Measurements from ENCODE around the gene XCL2.

Gene XCL2

DNA sequence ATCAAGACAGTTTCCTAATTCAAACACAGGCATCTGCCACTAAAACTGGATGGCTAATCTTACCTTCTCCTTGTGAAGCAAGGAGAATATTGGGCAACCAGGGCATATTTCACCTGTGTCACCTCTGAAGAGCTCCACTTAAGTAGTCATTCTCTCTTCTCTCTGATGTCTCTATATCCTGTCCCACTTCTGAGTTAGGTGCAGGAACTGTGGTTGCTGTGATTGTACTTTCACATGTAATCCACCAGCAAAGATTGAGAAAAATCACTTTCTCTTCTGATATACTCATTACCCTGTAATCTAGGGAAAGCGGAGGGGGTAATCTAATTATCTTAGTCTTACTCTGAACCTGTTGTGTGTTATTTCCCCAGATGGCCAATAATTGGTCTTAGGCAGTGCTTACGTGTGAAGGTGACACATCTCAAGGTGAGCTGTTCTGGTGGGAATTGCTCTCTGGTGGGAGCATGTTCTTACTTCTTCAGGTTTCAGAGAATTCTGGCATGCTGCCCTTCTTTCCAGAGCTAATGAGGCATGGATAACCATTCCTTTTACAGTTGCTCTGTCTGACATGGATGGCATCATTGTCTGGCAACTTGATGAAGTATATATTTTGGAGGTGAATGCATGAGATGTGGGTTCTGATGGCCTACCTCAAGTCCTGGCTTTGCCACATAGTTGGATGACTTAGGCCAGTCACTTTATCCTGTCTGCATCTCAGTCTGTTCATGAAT is 12.0 kb downstream of the XCL2 start:
- ChIA-PET POLR2A (no interaction called here), CTCF (interaction anchor here (1.5 kb wide), 1 partner anchor 8 kb away, joined by 4 read pairs; no protein-coding TSS in a partner anchor)
- DNase-seq (ENCODE audit: extremely low spot score), result no peak
- TF ChIP-seq, protein P1, sequence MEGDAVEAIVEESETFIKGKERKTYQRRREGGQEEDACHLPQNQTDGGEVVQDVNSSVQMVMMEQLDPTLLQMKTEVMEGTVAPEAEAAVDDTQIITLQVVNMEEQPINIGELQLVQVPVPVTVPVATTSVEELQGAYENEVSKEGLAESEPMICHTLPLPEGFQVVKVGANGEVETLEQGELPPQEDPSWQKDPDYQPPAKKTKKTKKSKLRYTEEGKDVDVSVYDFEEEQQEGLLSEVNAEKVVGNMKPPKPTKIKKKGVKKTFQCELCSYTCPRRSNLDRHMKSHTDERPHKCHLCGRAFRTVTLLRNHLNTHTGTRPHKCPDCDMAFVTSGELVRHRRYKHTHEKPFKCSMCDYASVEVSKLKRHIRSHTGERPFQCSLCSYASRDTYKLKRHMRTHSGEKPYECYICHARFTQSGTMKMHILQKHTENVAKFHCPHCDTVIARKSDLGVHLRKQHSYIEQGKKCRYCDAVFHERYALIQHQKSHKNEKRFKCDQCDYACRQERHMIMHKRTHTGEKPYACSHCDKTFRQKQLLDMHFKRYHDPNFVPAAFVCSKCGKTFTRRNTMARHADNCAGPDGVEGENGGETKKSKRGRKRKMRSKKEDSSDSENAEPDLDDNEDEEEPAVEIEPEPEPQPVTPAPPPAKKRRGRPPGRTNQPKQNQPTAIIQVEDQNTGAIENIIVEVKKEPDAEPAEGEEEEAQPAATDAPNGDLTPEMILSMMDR (IDR thresholded peaks at IDR 0.05; ENCODE audit: control extremely low read depth, extremely low read depth, low read depth, missing control alignments), result no peak

DNA sequence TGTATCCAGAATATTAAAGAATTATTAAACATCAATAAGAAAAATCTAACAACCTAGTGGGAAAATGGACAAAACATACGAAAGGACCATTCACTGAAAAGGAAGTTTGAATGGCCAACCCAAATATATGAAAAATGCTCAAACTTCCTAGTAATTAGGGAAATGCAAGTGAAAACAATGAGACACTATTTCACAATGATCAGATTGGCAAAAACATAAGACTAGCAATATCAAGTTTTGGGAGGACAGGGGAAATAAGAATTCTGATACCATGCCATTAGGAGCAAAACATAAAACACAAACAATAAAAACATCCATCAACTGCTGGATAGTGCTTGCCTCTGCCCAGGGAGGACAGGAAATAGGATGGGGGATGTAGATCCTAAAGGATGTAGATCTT is 14.3 kb downstream of the XCL2 start:
- no peak for DNase-seq (ENCODE audit: extremely low spot score)
- TF ChIP-seq, protein P1 (IDR thresholded peaks at IDR 0.05; ENCODE audit: control extremely low read depth, extremely low read depth, low read depth, missing control alignments), result no peak
- ChIA-PET POLR2A (no interaction called here), CTCF (interaction anchor here (1.4 kb wide), 1 partner anchor 90 kb away, joined by 5 read pairs; no protein-coding TSS in a partner anchor)

DNA sequence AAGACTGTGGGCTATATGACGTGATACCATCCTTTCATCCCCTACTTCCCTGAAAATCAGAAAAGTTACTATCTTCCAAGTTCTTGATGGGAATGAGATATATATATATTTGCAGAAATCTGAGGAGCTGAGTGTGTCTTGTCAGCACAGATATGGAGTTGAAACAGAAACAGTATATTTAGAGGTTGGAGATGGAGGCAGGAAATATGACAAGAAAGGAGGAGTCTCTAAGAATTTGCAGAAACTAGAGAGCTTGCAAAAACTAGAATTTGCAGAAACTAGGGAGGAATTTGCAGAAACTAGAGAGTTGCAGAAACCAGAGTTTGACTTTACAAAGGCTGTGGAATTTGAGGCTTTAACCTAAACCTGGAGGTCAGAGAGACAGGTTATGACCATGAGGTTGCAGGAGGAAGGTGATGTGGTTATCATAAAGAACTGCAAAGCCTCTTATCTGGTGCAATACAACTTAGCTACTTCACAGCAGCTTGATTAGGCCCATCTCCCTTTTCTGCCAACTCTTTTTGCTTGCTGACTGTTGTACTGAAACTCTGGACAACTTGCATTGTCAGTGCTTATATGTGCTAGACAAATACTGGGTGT is 22.3 kb downstream of the XCL2 start:
- CTCF ChIA-PET, result no interaction called here
- DNase-seq (ENCODE audit: extremely low spot score), result no peak
- POLR2A ChIA-PET, result no interaction called here
- TF ChIP-seq, protein P1 (IDR thresholded peaks at IDR 0.05; ENCODE audit: control extremely low read depth, extremely low read depth, low read depth, missing control alignments), result no peak

DNA sequence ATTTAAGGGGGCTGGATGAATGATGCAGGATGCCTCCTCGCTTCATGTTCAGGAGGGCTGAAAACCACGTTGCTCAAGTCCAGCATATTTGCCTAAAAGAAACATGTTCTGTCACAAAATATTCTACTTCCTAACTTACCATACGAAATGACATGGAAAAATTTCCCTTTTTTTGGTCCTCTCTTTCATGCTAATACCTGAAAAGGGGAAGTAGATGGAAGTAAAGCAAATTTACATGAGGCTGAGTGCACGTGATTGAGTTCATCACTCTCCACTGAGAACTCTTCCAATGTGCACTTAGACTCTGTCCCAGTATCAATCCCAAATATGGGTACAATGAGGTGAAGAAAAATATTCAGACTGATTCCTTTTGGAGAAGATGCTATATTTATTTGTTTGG is 23.0 kb downstream of the XCL2 start:
- DNase-seq (ENCODE audit: extremely low spot score), result no peak
- ChIA-PET CTCF (interaction anchor here (1.1 kb wide), 1 partner anchor 17 kb away, joined by 3 read pairs; no protein-coding TSS in a partner anchor), POLR2A (interaction anchor here (1.0 kb wide), 1 partner anchor 11 kb away, joined by 3 read pairs; no protein-coding TSS in a partner anchor)
- TF ChIP-seq, protein P1 (IDR thresholded peaks at IDR 0.05; ENCODE audit: control extremely low read depth, extremely low read depth, low read depth, missing control alignments), result no peak

DNA sequence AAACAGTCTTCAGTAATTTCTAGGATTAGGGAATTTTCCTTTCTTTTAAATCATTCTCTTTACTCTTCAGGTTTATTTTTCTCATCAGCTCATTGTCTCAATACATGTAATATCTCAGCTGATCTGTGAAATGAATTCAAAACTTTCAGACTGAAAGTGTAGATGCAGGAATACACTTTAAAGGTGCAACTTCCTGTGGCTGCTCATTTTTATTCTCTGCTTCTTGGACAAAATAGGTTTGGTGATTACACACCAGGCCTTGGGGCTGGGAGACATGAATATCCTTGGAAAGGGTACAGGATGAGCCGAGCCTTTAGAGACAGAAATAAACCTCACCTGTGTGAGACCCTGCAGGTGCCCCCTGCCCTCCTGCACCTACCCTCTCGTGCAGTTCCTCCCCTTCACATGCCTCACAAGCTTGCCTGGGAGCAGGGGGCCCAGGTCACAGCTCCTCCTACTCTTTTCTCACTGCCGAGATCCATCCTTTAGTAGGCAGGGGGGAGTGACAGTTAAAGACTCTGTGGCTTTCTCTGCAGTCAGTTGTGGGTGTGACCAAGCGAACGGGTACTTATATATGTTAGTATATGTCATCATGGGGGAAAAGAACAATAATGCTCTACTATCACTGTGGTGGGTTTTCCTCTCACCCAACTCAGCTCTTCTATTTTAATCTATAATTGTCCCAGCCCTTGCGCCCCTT is 23.6 kb downstream of the XCL2 start:
- CTCF ChIA-PET, result interaction anchor here (1.1 kb wide), 1 partner anchor 16 kb away, joined by 3 read pairs; no protein-coding TSS in a partner anchor
- POLR2A ChIA-PET, result interaction anchor here (1.0 kb wide), 1 partner anchor 10 kb away, joined by 3 read pairs; no protein-coding TSS in a partner anchor
- DNase-seq (ENCODE audit: extremely low spot score), result peak; percentile 42
- TF ChIP-seq, protein P1 (IDR thresholded peaks at IDR 0.05; ENCODE audit: control extremely low read depth, extremely low read depth, low read depth, missing control alignments), result no peak

DNA sequence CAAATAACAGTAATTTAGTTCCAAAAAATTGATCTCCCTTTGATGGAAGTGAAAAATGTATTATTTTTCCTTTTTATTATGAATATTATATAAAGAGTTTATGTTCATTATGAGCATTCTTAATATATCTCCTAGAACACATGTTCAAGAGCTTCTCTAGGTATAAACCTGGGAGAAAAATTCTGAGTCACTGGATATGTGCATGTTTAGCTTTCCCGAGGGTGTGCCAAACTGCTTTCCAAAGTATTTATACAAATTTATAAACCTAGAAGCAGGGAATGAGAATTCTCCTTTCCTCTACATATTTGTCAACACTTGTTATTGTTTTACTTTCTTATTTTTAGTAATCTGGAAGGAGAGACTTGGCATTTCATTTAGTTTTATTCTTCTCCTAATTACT is 25.0 kb downstream of the XCL2 start:
- ChIA-PET POLR2A (interaction anchor here (0.6 kb wide), 1 partner anchor 1073 kb away, joined by 3 read pairs; no protein-coding TSS in a partner anchor), CTCF (interaction anchor here (1.1 kb wide), 1 partner anchor 14 kb away, joined by 3 read pairs; no protein-coding TSS in a partner anchor)

More for the DNA sequence above, 25.0 kb downstream of the XCL2 start:
- TF ChIP-seq, protein P1 (IDR thresholded peaks at IDR 0.05; ENCODE audit: control extremely low read depth, extremely low read depth, low read depth, missing control alignments), result no peak
- no peak for DNase-seq (ENCODE audit: extremely low spot score)
